ENCODE results near the gene TIMM21.

DNA sequence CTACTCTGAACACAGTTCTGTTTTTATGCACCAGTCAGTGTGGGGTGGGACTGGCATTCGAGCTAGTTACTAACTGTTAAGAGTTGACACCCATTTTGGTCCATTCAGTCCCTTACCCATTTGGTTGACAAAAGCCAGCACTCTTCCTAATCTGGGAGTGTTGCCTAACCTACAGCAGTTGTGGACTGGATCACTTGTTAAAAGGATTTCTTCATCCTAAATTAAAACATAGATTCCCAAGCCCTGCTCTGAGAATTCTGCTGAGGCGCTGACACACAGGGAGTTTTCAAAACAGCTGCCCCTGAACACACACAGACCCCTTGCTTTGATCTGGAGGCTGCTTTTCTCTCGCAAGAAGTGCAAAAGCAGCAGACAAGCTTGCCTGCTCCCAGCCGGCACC lies 6.4 kb downstream of the TIMM21 start:
- TF ChIP-seq, protein P1, sequence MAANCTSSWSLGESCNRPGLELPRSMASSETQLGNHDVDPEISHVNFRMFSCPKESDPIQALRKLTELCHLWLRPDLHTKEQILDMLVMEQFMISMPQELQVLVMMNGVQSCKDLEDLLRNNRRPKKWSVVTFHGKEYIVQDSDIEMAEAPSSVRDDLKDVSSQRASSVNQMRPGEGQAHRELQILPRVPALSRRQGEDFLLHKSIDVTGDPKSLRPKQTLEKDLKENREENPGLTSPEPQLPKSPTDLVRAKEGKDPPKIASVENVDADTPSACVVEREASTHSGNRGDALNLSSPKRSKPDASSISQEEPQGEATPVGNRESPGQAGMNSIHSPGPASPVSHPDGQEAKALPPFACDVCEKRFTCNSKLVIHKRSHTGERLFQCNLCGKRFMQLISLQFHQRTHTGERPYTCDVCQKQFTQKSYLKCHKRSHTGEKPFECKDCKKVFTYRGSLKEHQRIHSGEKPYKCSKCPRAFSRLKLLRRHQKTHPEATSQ (CRISPR knock-in tag; IDR thresholded peaks at IDR 0.05; ENCODE audit: borderline replicate concordance) = no peak
- no peak for TF ChIP-seq ZBTB49 (CRISPR knock-in tag; IDR thresholded peaks at IDR 0.05; ENCODE audit: borderline replicate concordance)
- TF ChIP-seq EZH2 (conservative IDR thresholded peaks at IDR 0.05; ENCODE audit: low read depth, low read length) = no peak
- TF ChIP-seq, protein P2, sequence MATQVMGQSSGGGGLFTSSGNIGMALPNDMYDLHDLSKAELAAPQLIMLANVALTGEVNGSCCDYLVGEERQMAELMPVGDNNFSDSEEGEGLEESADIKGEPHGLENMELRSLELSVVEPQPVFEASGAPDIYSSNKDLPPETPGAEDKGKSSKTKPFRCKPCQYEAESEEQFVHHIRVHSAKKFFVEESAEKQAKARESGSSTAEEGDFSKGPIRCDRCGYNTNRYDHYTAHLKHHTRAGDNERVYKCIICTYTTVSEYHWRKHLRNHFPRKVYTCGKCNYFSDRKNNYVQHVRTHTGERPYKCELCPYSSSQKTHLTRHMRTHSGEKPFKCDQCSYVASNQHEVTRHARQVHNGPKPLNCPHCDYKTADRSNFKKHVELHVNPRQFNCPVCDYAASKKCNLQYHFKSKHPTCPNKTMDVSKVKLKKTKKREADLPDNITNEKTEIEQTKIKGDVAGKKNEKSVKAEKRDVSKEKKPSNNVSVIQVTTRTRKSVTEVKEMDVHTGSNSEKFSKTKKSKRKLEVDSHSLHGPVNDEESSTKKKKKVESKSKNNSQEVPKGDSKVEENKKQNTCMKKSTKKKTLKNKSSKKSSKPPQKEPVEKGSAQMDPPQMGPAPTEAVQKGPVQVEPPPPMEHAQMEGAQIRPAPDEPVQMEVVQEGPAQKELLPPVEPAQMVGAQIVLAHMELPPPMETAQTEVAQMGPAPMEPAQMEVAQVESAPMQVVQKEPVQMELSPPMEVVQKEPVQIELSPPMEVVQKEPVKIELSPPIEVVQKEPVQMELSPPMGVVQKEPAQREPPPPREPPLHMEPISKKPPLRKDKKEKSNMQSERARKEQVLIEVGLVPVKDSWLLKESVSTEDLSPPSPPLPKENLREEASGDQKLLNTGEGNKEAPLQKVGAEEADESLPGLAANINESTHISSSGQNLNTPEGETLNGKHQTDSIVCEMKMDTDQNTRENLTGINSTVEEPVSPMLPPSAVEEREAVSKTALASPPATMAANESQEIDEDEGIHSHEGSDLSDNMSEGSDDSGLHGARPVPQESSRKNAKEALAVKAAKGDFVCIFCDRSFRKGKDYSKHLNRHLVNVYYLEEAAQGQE (IDR thresholded peaks at IDR 0.05; ENCODE audit: borderline replicate concordance in 1 of 2, low read depth in 1 of 2, low read length in 2 of 2) = no peak
- TF ChIP-seq EP300 (IDR thresholded peaks at IDR 0.05; ENCODE audit: low read depth in 2 of 2, low read length in 2 of 2) = no peak
- no peak for TF ChIP-seq EP300 (CRISPR knock-in tag; IDR thresholded peaks at IDR 0.05; ENCODE audit: borderline replicate concordance)
- no peak for TF ChIP-seq POLR2A (IDR thresholded peaks at IDR 0.05; ENCODE audit: insufficient read depth in 1 of 2, low read depth in 2 of 2, low read length in 2 of 2)
- TF ChIP-seq TEAD3 (CRISPR knock-in tag; optimal IDR thresholded peaks at IDR 0.05; ENCODE audit: borderline replicate concordance) = no peak
- TF ChIP-seq, protein P3, sequence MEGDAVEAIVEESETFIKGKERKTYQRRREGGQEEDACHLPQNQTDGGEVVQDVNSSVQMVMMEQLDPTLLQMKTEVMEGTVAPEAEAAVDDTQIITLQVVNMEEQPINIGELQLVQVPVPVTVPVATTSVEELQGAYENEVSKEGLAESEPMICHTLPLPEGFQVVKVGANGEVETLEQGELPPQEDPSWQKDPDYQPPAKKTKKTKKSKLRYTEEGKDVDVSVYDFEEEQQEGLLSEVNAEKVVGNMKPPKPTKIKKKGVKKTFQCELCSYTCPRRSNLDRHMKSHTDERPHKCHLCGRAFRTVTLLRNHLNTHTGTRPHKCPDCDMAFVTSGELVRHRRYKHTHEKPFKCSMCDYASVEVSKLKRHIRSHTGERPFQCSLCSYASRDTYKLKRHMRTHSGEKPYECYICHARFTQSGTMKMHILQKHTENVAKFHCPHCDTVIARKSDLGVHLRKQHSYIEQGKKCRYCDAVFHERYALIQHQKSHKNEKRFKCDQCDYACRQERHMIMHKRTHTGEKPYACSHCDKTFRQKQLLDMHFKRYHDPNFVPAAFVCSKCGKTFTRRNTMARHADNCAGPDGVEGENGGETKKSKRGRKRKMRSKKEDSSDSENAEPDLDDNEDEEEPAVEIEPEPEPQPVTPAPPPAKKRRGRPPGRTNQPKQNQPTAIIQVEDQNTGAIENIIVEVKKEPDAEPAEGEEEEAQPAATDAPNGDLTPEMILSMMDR (CRISPR knock-in tag; IDR thresholded peaks at IDR 0.05) = no peak
- TF ChIP-seq TOE1 (CRISPR knock-in tag; IDR thresholded peaks at IDR 0.05) = no peak

Data from HepG2 (cell line).